ENCODE results near the gene WDR46.

GRCh38 chr6:33241968-33242367, 47.1 kb downstream of the WDR46 start:
- TF ChIP-seq CTCF (IDR thresholded peaks at IDR 0.05) (no peak), POLR2A (IDR thresholded peaks at IDR 0.05) (no peak)

Measured in heart left ventricle (tissue), 13 donors.